Dendritic cell treated with granulocyte-macrophage colony-stimulating factor and Interleukin-4, amounts not matched to agents 40 ng/mL and 50 ng/mL, for 4 days (primary cell): ENCODE data around the gene LRWD1.
"Not testable (repeated sequence)": the region's sequence is repeated elsewhere in the genome, so short reads cannot be mapped to it uniquely, and the experiment has no call there.

Source experiments
- H3K27ac Mint-ChIP-seq: one replicate; pipeline ENCODE4 v1.8.0; 2022; ENCODE audit warnings: mild to moderate bottlenecking, mixed read lengths
- H3K27me3 Mint-ChIP-seq: one replicate; pipeline ENCODE4 v1.8.0; 2022; ENCODE audit warnings: mild to moderate bottlenecking, mixed read lengths
- H3K36me3 Mint-ChIP-seq: one replicate; pipeline ENCODE4 v1.8.0; 2022; ENCODE audit warnings: low read depth, mixed read lengths
- H3K4me1 Mint-ChIP-seq: one replicate; pipeline ENCODE4 v1.8.0; 2022; ENCODE audit warnings: low read depth, mixed read lengths
- H3K4me3 Mint-ChIP-seq: one replicate; pipeline ENCODE4 v1.8.0; 2022; ENCODE audit warnings: mild to moderate bottlenecking, moderate library complexity, mixed read lengths
- H3K9me3 Mint-ChIP-seq: one replicate; pipeline ENCODE4 v1.8.0; 2022; ENCODE audit warnings: mixed read lengths
- intact Hi-C: fragments of 100-400 bp; cut with micrococcal nuclease; formaldehyde crosslinking; loops from one replicate; pipeline ENCODE4 v1.15.0; 2022

Gene LRWD1

DNA sequence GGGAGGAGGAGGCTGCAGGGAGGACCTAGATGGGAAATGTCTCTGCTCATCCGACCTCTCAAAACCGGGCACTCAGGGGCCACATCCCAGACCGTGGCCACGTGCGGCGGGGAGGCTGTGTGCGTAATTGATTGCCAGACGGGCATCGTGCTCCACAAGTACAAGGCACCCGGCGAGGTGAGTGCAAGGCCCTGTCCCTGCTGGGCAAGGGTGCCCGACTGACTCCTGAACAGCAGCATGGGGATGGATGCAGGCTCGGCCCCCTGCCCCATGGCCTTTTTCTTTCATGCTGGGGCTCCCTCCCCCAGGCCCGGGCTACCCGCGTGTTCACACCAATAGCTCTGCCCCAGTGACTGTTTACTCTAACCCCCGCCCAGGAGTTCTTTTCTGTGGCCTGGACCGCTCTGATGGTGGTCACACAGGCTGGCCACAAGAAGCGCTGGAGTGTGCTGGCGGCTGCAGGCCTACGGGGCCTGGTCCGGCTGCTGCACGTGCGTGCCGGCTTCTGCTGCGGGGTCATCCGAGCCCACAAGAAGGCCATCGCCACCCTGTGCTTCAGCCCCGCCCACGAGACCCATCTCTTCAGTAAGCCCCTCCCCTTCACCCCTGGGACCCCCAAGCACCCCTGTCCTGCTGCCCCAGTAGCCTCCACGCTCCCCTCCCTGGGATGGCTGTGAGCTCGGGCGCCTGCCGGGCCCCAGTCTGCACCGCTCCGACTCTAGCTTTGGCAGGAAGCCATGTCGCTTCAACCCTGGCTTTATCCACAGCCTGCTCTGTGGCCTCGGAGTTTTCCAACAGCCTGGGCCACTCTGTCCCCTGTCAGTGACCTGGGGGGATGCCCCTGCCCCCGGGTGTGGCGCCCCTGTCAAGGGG is 3.9 kb downstream of the LRWD1 start:
- Mint-ChIP-seq H3K9me3 (no peaks in the 10 kb centered on the region), H3K4me3 (no peak overlapping the region), H3K36me3 (peaks cover 72% of the 10 kb centered on the region), H3K27ac (no peak overlapping the region), H3K27me3 (peaks cover 6% of the 10 kb centered on the region), H3K4me1 (peaks cover 25% of the 10 kb centered on the region)
- intact Hi-C loops, result no loop called here

GRCh38 chr7:102469351-102469971 is 4.7 kb downstream of the LRWD1 start:
- intact Hi-C loops, result no loop called here
- H3K4me3 Mint-ChIP-seq, result no peak overlapping the region
- H3K27me3 Mint-ChIP-seq, result peaks cover 6% of the 10 kb centered on the region
- H3K9me3 Mint-ChIP-seq, result no peaks in the 10 kb centered on the region
- peaks cover 18% of the 10 kb centered on the region for H3K4me1 Mint-ChIP-seq
- H3K27ac Mint-ChIP-seq, result no peak overlapping the region
- peaks cover 71% of the 10 kb centered on the region for H3K36me3 Mint-ChIP-seq

DNA sequence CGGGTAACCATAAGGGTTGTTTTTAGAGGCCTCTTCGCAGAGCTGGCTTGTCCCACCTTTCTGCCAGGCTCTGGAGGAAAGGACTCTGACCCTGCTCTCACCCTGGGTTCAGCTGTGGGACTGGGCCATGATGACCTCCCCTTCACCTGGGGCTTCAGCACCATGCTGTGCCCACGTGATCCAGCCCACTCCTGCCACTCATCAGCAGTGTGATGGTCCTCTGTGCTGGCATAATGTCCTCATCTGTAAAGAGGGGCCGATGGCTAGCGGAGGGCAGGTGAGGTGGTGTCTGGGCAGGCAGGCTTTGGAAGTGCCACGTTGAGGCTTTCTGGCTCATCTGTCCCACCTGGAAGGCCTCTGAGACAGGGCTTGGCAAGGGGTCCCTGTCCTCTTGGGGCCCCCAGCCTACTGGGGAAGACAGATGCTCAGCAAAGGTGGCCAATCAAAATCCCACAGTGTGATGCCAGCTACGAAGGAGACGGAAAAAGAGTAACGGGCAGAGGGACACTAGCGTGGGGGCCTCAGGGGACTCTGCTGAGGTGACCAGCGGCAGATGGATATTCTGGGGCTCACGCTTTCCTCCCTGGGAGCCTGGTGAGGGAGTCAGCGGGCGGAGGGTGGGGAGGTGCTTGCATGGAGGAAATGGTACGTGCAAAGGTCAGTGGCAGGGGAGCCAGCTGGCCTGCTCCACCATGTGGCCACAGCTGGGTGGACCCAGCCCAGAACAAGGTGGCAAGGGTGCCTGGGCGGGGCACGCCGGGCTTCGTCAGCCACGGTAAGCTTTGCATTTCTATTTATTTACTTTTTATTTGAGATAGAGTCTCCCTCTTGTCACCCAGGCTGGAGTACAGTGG is 5.4 kb downstream of the LRWD1 start:
- H3K27ac Mint-ChIP-seq, result no peak overlapping the region
- intact Hi-C loops, result no loop called here
- peaks cover 16% of the 10 kb centered on the region for H3K4me1 Mint-ChIP-seq
- no peaks in the 10 kb centered on the region for H3K9me3 Mint-ChIP-seq
- peaks cover 6% of the 10 kb centered on the region for H3K27me3 Mint-ChIP-seq
- H3K36me3 Mint-ChIP-seq, result peaks cover 64% of the 10 kb centered on the region
- no peak overlapping the region for H3K4me3 Mint-ChIP-seq

DNA sequence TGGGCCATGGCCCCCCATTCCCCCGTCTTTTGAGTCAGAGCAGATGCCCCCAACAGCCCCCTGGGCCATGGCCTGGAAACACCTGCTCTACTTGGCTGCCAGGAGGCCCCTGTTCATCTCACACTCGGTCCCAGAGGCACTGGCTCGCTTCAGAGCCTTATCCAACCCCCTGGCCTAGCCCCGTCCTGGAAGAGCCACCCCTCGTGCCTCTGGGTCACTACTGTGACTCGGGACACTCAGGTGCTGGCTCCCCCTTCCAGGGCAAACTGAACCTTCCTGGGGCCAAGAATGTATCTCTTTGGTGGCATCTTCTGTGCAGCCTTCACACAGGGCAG is 7.0 kb downstream of the LRWD1 start:
- H3K4me3 Mint-ChIP-seq, result no peak overlapping the region
- H3K36me3 Mint-ChIP-seq, result peaks cover 59% of the 10 kb centered on the region
- H3K27ac Mint-ChIP-seq, result peak overlapping the region; percentile 38
- peaks cover 5% of the 10 kb centered on the region for H3K4me1 Mint-ChIP-seq
- no peaks in the 10 kb centered on the region for H3K27me3 Mint-ChIP-seq
- H3K9me3 Mint-ChIP-seq, result no peaks in the 10 kb centered on the region
- intact Hi-C loops, result no loop called here

GRCh38 chr7:102472126-102473041 is 7.6 kb downstream of the LRWD1 start:
- Mint-ChIP-seq H3K4me1 (peaks cover 5% of the 10 kb centered on the region), H3K36me3 (peaks cover 53% of the 10 kb centered on the region), H3K27me3 (no peaks in the 10 kb centered on the region), H3K4me3 (no peak overlapping the region), H3K27ac (no peak overlapping the region), H3K9me3 (no peaks in the 10 kb centered on the region)
- intact Hi-C loops, result no loop called here

DNA sequence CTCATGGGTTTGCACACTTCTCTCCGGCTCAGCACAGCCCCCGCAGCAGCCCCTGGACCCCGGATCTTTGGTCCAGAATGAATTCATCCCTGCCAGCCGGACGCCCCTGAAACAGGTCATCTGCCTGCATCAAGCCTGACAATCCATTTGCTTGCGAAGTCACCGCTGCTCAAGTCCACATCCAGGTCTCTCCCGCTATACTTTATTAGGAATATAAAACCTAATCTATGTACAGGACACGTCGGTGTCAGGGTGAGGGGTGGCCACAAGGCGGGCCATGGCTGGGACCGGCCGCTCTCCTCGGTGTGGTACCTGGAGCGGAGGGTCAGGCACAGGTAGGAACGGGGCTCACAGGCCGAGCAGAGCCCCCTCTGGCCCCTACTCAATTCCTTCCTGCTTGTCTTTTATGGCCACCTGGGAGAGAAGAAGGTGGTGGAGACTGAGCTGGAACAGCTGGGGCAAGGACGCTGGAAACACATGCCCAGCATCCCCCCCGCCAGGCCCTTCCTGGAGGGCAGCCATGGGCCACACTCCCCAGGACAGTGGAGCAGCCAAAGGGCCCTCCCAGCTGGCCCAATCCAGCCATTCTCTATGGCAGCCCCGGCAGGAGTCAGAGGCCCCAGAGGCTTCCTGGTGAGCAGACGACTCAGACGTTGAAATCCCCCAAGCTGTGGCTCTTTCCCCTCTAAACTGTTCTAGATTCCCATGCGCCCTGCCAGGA is 8.6 kb downstream of the LRWD1 start:
- H3K4me1 Mint-ChIP-seq, result peaks cover 5% of the 10 kb centered on the region
- intact Hi-C loops, result no loop called here
- no peak overlapping the region for H3K4me3 Mint-ChIP-seq
- H3K36me3 Mint-ChIP-seq, result peaks cover 42% of the 10 kb centered on the region
- H3K27ac Mint-ChIP-seq, result no peak overlapping the region
- no peaks in the 10 kb centered on the region for H3K9me3 Mint-ChIP-seq
- no peaks in the 10 kb centered on the region for H3K27me3 Mint-ChIP-seq

DNA sequence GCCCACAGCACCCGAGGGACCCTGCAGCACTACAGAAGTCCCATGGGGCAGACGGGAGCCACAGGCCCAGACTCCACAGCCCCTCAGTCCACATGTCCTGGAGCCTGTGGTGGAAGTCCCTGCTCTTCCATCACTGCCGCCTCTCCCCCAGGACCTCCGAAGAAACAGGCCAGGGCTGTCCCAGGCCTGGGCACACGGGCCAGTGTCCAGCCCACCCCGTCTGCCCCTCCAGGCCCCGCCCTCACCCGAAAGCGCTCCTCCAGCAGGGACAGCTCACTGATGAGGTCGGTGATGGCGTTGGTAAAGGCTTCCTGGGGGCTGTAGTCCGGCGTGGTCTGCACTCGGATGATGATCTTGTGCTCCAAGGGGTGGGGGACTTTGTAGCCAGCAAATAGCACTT is 9.3 kb downstream of the LRWD1 start:
- H3K27me3 Mint-ChIP-seq, intact Hi-C loops, H3K9me3 Mint-ChIP-seq, H3K27ac Mint-ChIP-seq, H3K4me1 Mint-ChIP-seq, H3K4me3 Mint-ChIP-seq: not testable (repeated sequence)
- H3K36me3 Mint-ChIP-seq, result peaks cover 35% of the 10 kb centered on the region

- H3K36me3 Mint-ChIP-seq, result peaks cover 33% of the 10 kb centered on the region
- H3K4me3 Mint-ChIP-seq, H3K9me3 Mint-ChIP-seq, H3K4me1 Mint-ChIP-seq, H3K27ac Mint-ChIP-seq, intact Hi-C loops, H3K27me3 Mint-ChIP-seq: not testable (repeated sequence)
Measured at GRCh38 chr7:102474736-102475435, 10.1 kb downstream of the LRWD1 start.

DNA sequence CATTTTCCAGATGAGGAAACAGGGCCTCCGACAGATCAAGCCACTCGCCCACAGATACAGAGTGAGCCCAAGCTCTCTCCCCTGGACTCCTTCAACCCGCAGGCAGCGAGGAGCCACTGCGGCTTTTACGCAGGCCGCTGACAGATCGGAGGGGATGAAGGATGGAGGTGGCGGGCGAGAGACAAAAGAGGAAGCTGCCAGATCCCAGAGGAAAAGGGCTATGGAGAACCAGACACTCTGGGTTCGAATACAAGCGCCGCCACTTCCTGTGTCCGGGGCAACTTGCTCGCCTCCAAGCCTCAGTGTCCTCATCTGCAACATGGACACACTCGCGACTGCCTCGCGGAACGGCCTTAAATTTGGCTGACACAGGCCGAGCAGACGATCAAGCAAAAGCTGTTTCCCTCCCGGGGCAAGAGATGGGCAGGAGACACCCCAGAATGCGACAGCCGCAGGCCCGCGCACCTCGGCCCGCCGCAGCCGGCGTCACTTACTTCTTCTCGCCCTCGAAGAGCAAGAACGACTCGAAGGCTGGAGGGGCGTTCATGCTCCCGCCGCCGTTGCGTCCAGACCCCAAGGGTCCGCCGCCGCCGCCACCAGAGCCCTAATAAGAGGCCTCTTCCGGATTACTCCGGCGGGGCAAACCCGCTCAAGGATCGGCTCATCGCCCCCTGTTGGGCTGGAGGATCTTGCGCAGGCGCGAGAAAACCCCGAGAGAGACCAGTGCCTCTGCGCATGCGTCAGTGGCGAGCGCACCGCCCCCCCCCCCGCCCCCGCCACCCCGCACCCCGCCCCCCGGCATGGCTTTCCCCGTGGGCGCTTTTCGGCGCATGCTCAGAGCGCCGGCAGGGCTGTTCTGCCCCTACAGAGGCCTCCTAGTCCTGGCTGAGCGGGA is 13.8 kb downstream of the LRWD1 start, which contains the start of gene POLR2J:
Gene POLR2J, minus strand, starts transcription at position 609 of the 895 bp plus-strand sequence. Its CDS starts 62 bp downstream, at position 547.
- H3K27me3 Mint-ChIP-seq, H3K36me3 Mint-ChIP-seq, H3K9me3 Mint-ChIP-seq, H3K4me1 Mint-ChIP-seq, intact Hi-C loops: not testable (repeated sequence)
- Mint-ChIP-seq H3K4me3 (peak within 1 kb of the TSS; percentile 86), H3K27ac (peak within 1 kb of the TSS; percentile 83)

DNA sequence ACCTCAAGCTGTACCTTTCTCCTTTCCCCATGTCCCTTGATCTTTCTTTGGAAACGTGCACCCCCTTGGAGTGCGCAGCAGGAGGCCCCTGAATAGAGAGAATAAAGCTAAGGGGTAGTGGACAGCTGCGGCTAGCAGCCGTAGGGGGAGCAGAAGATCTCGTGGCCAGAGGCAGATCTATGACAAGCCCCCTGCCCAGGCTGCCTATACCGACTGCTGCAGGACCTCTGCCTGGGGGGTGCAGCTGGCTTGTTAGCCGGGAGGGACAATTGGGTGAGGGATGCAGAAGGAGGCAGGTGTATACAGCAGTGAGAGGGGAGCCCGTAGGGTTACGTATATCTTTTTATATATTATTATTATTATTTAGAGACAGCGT is 14.4 kb downstream of the LRWD1 start:
- H3K4me3 Mint-ChIP-seq, intact Hi-C loops: not testable (repeated sequence)

GRCh38 chr7:102479982-102480637 is 15.3 kb downstream of the LRWD1 start:
- H3K27me3 Mint-ChIP-seq, H3K9me3 Mint-ChIP-seq, intact Hi-C loops, H3K4me1 Mint-ChIP-seq, H3K4me3 Mint-ChIP-seq, H3K36me3 Mint-ChIP-seq: not testable (repeated sequence)
- H3K27ac Mint-ChIP-seq, result peak overlapping the region; percentile 50

More for the DNA sequence above, 14.4 kb downstream of the LRWD1 start:
- H3K36me3 Mint-ChIP-seq, H3K27me3 Mint-ChIP-seq, H3K4me1 Mint-ChIP-seq, H3K9me3 Mint-ChIP-seq, H3K27ac Mint-ChIP-seq: not testable (repeated sequence)
